CMK (cell line): Measurements from ENCODE around the gene VCAM1.

ENCODE experiments used
- DNase-seq: peaks from one replicate; pipeline ENCODE4 v3.0.0-alpha.2; 2010; ENCODE audit warnings: low read depth

VCAM1 gene

GRCh38 chr1:100724281-100724680, 4.7 kb downstream of the VCAM1 start:
- no peak for DNase-seq

DNA sequence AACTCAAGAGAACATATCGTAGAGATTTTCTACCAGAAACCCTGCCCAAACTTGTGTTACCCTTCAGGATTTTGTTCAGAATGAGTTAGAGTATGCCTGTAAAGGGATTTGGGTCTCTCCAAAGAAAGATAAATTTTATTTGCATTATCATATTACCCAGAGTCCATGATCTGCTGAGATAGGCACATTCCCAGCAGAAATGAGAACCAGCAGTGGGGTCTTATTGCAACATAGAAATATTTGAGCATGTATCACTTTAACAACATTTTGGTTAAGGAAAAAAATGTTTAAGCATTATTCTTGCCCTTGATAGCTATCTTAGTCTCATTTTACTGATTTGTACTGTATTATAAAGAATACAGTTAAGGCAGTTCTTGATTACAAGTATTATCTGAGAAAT, 10.6 kb downstream of the VCAM1 start:
- no peak for DNase-seq

- DNase-seq: no peak
Observed at GRCh38 chr1:100731309-100731708, 11.8 kb downstream of the VCAM1 start.

- no peak for DNase-seq
Observed at GRCh38 chr1:100731758-100732157, 12.2 kb downstream of the VCAM1 start.

DNA sequence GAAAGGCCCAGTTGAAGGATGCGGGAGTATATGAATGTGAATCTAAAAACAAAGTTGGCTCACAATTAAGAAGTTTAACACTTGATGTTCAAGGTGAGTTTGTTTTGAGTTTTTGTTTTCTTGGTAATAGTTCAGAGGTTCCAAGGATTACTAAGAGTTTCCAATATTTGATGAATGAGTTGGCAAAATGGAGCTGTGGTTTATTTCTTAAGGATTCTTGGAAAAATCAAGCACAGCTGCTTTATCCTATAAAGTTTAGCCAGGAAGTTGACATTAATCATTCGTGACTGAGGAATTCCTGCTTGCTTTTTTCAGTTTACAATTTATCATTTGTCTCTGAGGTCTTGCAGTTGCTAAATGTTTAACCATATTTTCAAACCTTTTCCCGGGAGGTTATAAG, 15.1 kb downstream of the VCAM1 start:
- no peak for DNase-seq

DNA sequence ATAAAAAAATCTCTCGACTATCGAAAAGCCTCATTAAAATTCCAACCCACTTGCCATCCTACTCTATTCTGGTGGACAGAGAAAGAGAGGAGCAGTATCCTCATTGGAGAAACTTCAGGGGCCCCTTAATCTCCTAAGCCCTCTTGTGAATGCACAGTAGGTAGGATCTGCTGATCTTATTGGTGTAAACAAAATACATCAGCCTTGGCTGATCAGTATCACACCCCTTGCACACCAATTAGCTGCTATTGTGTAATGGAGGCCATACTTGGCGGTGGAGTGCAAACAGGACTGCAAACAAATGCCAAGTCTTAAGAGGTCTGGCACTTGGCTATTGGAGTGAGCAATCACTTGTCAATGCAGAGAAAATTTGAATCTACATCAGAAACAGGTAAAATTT, 15.7 kb downstream of the VCAM1 start:
- DNase-seq: no peak

DNA sequence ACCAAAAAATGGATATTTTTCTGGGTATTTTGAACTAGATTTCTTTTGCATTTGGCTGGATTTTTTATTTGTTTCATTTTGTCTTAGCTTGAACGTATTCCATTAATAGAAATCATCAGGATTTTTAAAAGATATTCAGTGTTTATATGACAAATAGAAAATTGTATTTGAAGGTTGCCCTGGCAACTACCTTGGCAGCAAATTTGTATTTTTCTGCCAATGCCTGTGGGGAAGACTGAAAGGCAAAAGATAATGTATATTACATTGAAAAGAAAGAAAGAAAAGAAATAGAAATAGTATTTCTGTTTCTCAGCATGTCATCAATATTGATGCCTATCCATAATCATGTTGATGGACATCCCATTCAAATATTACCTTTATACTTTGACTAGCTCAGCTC, 16.8 kb downstream of the VCAM1 start:
- DNase-seq: no peak

- no peak for DNase-seq
Observed at GRCh38 chr1:100736746-100737145, 17.2 kb downstream of the VCAM1 start.

- no peak for DNase-seq
Observed at GRCh38 chr1:100746542-100746932, 27.0 kb downstream of the VCAM1 start.

DNA sequence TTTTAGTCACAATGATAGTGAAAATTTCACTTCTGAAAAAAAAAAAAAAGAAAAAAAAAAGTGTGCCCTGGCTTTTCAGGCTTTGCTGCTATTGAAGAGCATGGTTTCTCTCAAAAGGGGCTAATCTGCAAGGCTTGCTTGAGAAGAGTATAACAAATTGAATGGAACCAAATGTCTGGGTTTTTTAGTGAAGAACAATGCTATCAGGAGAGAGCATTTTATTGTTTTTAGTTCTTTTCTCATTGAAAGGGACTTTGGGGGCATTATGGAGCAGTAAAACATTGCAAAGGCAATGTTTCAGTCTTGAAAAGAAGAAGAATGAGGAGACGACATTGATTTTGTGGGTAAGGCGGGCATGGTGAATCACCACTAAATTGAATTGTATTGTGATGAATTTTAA, 28.2 kb downstream of the VCAM1 start:
- DNase-seq: no peak

DNA sequence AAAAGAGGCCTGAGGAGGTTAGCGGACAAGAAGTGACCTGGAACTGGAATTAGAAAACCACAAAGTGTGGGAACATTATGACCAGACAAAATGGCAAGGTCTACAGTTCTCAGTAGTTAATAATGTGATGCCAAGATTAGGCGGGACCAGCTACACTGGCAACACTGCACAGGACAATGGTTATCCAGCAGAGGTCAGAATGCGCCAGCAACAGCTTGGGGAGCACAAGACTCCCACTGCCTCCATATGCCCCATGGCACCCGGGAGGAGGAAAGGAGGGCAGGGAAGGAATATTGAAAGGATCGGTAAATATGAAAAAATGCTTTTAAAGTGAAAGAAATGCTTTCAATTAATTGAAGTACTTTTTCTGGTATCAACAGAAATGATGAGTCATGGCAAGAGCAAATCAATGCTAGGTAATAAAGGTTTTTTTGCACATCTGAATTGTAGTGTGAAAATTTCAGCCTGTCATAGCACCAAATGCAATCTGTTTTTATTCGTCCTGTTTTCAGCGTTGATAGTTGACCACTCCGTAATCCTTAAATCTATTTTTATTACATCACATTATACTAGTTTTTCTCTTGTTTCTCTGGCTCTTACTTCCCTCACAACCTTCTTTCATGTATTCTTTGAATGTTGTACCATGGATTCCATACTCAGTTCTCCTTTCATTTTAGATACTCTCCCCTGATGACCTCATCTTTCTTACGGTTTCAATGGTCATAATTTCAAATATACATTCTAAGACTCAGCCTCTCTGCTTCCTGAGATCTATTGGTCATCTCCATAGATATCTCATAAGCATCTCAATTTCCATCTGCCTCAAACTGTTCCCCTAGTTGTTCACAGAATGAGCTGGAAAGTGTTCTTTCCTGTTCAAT, 30.7 kb downstream of the VCAM1 start:
- no peak for DNase-seq

DNA sequence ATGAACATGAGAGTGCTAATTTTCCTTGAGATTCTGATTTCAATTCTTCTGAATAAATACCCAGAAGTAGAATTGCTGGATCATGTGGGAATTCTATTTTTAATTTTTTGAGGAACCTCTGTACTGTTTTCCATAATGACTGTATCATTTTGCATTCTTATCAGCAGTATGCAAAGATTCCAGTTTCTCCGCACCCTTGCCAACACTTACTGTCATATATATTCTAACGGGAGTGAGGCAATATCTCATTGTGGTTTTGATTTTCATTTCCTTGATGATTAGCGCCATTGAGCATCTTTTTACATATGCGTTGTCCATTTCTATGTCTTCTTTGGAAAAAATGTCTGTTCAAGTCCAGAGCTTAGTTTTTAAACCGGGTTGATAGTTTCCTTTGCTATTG, 33.2 kb downstream of the VCAM1 start:
- no peak for DNase-seq

DNA sequence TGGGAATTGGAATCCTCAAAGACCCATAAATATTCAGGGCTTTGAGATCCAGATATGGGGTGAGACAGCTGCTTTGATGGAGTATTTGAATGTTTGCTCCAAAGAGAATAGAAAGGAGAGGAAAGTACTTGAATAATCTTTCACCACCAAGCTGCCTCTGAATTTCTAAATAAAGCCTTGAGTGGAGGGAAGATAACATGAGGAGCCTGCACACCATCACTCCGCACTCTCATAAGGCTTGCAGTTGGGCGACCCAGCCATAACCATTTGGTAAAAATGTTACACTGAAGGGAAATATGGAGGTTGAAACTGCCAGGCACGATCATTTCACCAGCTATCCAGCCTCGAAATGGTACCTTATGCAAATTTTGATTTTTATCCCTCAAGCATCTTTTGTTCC, 38.4 kb downstream of the VCAM1 start:
- DNase-seq: no peak

- peak; percentile 74 for DNase-seq
Observed at GRCh38 chr1:100759188-100759587, 39.6 kb downstream of the VCAM1 start.

DNA sequence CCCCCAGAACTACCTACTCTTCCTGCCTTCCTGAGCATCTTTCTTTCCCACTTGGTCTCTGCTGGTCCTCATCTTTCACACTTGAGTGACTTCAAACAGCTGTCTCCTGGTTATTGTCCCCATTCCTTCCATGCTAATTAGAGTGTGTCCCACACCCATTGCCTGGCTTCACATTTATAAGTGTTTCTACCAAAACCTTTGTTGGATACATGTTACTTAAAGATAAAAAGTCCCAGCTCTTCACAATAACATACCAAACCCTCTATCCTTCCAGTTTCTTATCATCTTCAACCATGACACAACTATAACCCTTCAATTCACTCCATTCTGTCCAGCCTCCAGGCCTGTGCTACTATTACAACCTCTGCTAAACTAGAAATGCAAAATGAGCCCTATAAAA, 41.0 kb downstream of the VCAM1 start:
- peak; percentile 45 for DNase-seq

DNA sequence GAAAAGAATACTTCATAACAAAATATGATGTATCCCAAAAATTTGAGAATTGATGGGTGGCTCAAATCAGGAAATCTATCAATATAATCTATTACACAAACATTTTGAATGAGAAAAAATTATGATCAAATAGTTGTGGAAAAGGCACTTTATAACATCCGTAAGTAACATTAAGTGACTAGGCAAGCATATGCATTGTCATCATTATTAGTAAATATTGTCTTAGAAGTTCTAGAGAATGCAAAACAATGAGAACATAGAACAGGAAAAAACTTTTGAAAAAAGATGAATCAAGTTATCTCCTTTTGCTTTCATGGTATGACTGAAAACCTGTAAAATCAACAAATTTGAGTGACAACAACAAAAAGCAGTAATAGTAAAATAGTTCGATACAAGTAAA, 42.9 kb downstream of the VCAM1 start:
- DNase-seq: no peak

DNA sequence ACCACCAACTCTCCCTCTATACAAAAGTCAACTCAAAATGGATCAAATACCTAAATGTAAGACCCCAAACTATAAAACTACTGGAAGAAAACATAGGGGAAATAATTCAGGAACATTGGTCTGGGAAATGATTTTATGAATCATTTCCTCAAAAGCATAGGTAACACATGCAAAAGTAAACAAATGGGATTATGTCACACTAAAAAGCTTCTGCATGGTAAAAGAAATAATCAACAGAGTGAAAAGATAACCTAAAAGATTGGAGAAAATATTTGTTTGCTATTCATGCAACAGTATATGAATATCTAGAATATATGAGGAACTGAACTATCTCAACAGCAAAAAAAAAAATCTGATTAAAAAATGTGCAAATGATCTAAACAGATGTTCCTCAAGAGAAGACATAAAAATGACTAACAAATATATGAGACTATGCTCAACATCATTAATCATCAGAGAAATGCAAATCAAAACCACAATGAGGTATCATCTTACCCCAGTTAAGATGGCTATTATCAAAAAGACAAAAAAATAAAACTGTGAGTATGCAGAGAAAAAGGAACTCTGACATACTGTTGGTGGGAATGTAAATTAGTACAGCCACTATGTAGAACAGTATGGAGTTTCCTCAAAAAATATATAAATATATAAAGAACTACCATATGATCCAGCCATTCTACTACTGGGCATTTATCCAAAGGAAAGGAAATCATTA, 47.8 kb downstream of the VCAM1 start:
- no peak for DNase-seq

GRCh38 chr1:100769323-100769722, 49.8 kb downstream of the VCAM1 start:
- DNase-seq: no peak

DNA sequence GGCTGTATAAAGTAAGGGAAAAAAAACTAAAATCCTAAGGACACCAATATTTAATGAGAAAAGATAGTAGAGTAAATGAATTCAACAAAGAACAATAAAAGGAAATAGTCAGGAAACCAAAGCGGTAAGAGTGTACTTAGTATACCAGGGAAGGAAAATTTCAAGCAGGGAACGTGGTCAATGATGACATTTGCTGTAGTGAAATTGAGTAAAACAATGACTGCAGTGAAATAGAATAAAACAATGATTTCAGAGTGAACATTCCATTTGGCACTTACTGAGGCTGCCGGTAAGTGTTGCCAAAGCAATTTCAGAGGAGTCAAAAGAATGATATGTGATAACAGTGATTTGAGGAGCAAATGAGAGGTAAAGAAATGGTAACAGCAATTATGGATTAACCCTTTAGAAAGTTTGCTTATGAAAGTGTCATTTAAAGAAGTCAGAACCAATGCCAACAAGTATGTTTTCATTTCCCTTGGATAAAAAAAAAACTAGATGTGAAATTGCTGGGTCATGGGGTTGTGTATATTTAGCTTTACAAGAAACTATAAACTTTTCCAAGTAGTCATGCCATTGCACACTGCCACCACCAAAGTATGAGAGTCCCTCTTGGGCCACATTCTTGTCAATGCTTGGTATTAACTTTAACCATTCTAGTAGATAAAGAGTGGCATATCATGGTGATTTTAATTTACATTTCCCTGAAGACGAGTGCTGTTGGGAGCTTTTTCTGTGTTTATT, 50.5 kb downstream of the VCAM1 start:
- DNase-seq: no peak

DNA sequence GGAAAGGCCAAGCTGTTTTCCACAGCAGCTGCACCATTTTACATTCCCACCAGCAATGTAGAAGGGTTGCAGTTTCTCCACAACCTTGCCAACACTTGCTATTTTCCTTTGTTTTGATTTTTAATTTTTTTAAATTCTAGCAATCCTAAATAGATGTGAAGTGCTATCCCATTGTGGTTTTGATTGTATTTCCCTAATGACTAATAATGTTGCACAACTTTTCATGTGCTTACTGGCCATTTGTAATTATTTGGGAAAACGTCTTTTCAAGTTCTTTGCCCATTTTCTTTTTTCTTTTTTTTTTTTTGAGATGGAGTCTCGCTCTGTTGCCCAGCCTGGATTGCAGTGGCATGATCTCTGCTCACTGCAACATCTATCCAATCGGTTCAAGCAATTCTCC, 53.9 kb downstream of the VCAM1 start:
- DNase-seq: no peak

DNA sequence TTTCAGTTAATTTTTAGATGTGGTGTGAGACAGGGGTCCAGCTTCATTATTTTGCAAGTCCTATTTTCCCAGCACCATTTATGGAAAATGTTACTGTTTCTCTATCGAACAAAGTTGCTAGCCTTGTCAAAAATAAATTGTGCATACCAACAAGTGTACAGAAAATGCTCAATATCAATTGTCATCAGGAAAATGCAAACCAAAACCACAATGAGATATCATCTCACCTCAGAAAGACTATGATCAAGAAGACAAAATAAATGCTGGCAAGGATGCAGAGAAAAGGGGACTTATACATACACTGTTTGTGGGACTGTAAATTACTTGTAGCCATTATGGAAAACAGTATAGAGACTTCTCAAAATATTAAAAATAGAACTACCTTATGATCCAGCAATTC, 54.8 kb downstream of the VCAM1 start:
- no peak for DNase-seq

DNA sequence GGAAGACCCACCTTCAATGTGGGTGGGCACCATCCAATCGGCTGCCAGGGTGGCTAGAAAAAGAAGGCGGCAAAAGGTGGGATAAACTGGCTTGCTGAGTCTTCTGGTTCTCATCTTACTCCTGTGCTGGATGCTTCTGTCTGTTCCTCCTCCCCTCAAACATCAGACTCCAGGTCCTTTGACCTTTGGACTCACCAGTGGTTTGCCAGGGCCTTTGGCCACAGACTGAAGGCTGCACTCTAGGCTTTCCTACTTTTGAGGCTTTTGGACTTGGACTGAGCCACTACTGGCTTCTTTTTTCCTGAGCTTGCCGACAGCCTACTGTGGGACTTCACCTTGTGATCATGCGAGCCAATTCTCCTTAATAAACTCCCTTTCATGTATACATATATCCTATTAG, 55.9 kb downstream of the VCAM1 start:
- no peak for DNase-seq

DNA sequence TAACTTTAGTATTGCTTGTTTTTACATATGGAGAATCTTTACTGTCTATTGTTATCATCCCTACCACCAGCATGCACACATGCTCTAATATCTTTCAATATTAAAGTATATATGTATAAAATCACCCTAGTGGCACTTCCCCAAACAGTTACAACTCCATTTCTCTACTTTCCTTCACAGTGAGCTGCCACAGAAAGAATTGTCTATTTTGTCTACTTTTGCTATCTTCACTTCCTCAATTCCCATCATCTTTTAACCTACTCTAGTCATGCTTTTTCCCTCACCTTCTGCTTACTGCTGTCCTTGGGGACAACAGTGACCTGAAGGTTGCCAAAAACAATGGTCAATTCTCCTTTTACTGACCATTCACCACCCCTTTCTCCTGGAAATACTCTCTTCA, 59.2 kb downstream of the VCAM1 start:
- no peak for DNase-seq
